Neural cell (in vitro differentiated cells): ENCODE results near the gene ZNF99. TPM values are rescaled to one million over a fixed set of nuclear protein-coding genes. Genes with fewer than 3 reads are reported as not detected.
"Not testable (repeated sequence)": the region's sequence is repeated elsewhere in the genome, so short reads cannot be mapped to it uniquely, and the experiment has no call there.

ENCODE experiments used
- H2AFZ ChIP-seq: fragments of 200-600, 300-800 bp; sonication (generic), shearing (Covaris generic); 2 replicates; pipeline ENCODE4 v1.6.0; 2014; ENCODE audit warnings: low read depth, mild to moderate bottlenecking, antibody characterized with exemption, low read length, moderate library complexity
- H3F3A ChIP-seq: fragments of 200-600 bp; shearing (Covaris generic); 2 replicates; pipeline ENCODE4 v1.6.1; 2016; ENCODE audit warnings: mild to moderate bottlenecking, moderate library complexity, mixed read lengths, antibody characterized with exemption, low read length; ENCODE audit not compliant: insufficient read depth, poor library complexity, severe bottlenecking
- H3K27ac ChIP-seq: fragments of 200-600, 300-800 bp; sonication (generic), shearing (Covaris generic); 2 replicates; pipeline ENCODE4 v1.5.1; 2014; ENCODE audit warnings: mild to moderate bottlenecking, low read length, moderate library complexity
- H3K27me3 ChIP-seq: fragments of 300-800, 200-600 bp; sonication (generic), shearing (Covaris generic); 2 replicates; pipeline ENCODE4 v1.6.0; 2014; ENCODE audit warnings: mild to moderate bottlenecking, low read depth, low read length, moderate library complexity; ENCODE audit not compliant: insufficient read depth
- H3K36me3 ChIP-seq: fragments of 300-800, 200-600 bp; sonication (generic), shearing (Covaris generic); 2 replicates; pipeline ENCODE4 v1.5.1; 2014; ENCODE audit warnings: mild to moderate bottlenecking, antibody characterized with exemption, low read length, moderate library complexity; ENCODE audit not compliant: insufficient read depth
- H3K4me2 ChIP-seq: fragments of 300-800, 200-600 bp; sonication (generic), shearing (Covaris generic); 2 replicates; pipeline ENCODE4 v1.6.0; 2014; ENCODE audit warnings: mild to moderate bottlenecking, low read length
- H3K4me3 ChIP-seq: fragments of 300-800, 200-600 bp; sonication (generic), shearing (Covaris generic); 2 replicates; pipeline ENCODE4 v1.5.1; 2014; ENCODE audit warnings: mild to moderate bottlenecking, low read length, moderate library complexity
- H3K79me2 ChIP-seq: fragments of 200-600 bp; shearing (Covaris generic); replicated peaks from 2 replicates; pipeline ENCODE4 v1.6.0; 2014; ENCODE audit warnings: mild to moderate bottlenecking, low read length, moderate library complexity; ENCODE audit not compliant: insufficient read depth
- H3K9ac ChIP-seq: fragments of 300-800, 200-600 bp; sonication (generic), shearing (Covaris generic); 2 replicates; pipeline ENCODE4 v1.6.1; 2016; ENCODE audit warnings: mild to moderate bottlenecking, low read length, mixed read lengths
- H3K9me2 ChIP-seq: fragments of 200-600 bp; shearing (Covaris generic); 2 replicates; pipeline ENCODE4 v1.6.1; 2016; ENCODE audit warnings: mild to moderate bottlenecking, low read length, mixed read lengths; ENCODE audit not compliant: insufficient read depth
- H3K9me3 ChIP-seq: fragments of 200-600, 300-800 bp; sonication (generic), shearing (Covaris generic); 2 replicates; pipeline ENCODE4 v1.6.1; 2016; ENCODE audit warnings: mild to moderate bottlenecking, mixed run types, low read length, moderate library complexity, mixed read lengths
- H4K20me1 ChIP-seq: fragments of 200-600 bp; shearing (Covaris generic); 2 replicates; pipeline ENCODE4 v1.6.1; 2016; ENCODE audit warnings: mild to moderate bottlenecking, mixed run types; ENCODE audit not compliant: insufficient read depth
- CTCF ChIP-seq: fragments of 450-650 bp; IDR thresholded peaks from 2 replicates; pipeline ENCODE4 v1.5.1; 2014; ENCODE audit warnings: antibody characterized with exemption, mild to moderate bottlenecking, moderate library complexity; ENCODE audit not compliant: poor library complexity, severe bottlenecking
- EP300 ChIP-seq: fragments of 450-650 bp; conservative IDR thresholded peaks from 2 replicates; pipeline ENCODE4 v1.6.1; 2014; ENCODE audit warnings: antibody characterized with exemption, mild to moderate bottlenecking, moderate library complexity; ENCODE audit not compliant: poor library complexity, severe bottlenecking
- EZH2 ChIP-seq: fragments of 200-600, 300-800 bp; shearing (Covaris generic), sonication (generic); IDR thresholded peaks from 2 replicates; pipeline ENCODE4 v1.6.1; 2014; ENCODE audit warnings: antibody characterized with exemption, low read length, borderline replicate concordance, mild to moderate bottlenecking; ENCODE audit not compliant: insufficient read depth, poor library complexity, severe bottlenecking
- MXI1 ChIP-seq: fragments of 450-650 bp; conservative IDR thresholded peaks from 2 replicates; pipeline ENCODE4 v1.6.1; 2014; ENCODE audit warnings: antibody characterized with exemption, mild to moderate bottlenecking; ENCODE audit not compliant: poor library complexity, severe bottlenecking
- POLR2AphosphoS5 ChIP-seq: IDR thresholded peaks from 2 replicates; pipeline ENCODE4 v1.6.1; 2012
- RAD21 ChIP-seq: fragments of 450-650 bp; conservative IDR thresholded peaks from 2 replicates; pipeline ENCODE4 v1.6.1; 2014; ENCODE audit warnings: antibody characterized with exemption, mild to moderate bottlenecking, moderate library complexity
- SMC3 ChIP-seq: fragments of 450-650 bp; conservative IDR thresholded peaks from 2 replicates; pipeline ENCODE4 v1.6.1; 2014; ENCODE audit warnings: antibody characterized with exemption, mild to moderate bottlenecking, moderate library complexity; ENCODE audit not compliant: poor library complexity
- TAF1 ChIP-seq: IDR thresholded peaks from 2 replicates; pipeline ENCODE4 v1.6.1; 2012; ENCODE audit warnings: low read depth
- polyA plus RNA-seq: library from polyadenylated mRNA; depleted of rRNA; stranded (reverse); fragments of >200 nt; gene quantifications from 2 replicates; pipeline ENCODE4 v1.2.3, GENCODE V29; 2014
- TF ChIP-seq, protein P1 (sequence below): IDR thresholded peaks from 2 replicates; pipeline ENCODE4 v1.6.1; 2012; ENCODE audit warnings: borderline replicate concordance

ZNF99 gene
- polyA plus RNA-seq, 1 donor from 2014 or later: not detected

DNA sequence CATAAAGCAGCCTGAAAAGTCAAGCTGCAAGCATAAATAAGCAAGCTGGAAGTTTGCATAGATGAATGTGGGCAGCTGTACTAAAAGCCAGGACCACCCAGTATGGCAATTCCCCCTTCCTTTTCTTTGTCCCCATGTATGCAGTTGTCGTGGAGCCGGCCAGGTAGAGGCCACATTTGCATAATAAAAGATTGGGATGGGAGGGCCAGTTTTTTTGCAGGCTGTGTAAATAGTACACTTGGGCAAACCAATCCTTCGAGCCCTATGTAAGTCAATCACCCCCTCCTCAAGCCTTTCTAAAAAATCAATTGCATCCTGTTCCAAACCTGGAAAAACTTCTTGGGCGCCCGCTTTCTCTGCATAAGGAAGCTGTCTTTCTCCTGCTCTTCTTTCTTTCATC, 13.1 kb upstream of the ZNF99 start:
- Histone ChIP-seq H3K36me3 (no peaks in the 10 kb centered on the region), H3K4me3 (no peak overlapping the region), H3K9me3 (peaks cover 3% of the 10 kb centered on the region), H3K4me2 (no peak overlapping the region), H3K27ac (no peak overlapping the region), H3K27me3 (no peaks in the 10 kb centered on the region), H3K9me2 (no peaks in the 10 kb centered on the region), H3F3A (no peaks in the 10 kb centered on the region), H4K20me1 (no peaks in the 10 kb centered on the region), H3K79me2 (no peaks in the 10 kb centered on the region), H3K9ac (no peak overlapping the region), H2AFZ (no peak overlapping the region)
- TF ChIP-seq EZH2 (no peak), MXI1 (no peak), EP300 (no peak)

GRCh38 chr19:22792863-22793262, 8.9 kb upstream of the ZNF99 start:
- not testable (repeated sequence) for H3K27me3 ChIP-seq, H3F3A ChIP-seq, H3K9ac ChIP-seq, H3K9me2 ChIP-seq, H3K36me3 ChIP-seq, H3K79me2 ChIP-seq, H3K4me2 ChIP-seq, H3K9me3 ChIP-seq, H2AFZ ChIP-seq, H4K20me1 ChIP-seq, H3K4me3 ChIP-seq, H3K27ac ChIP-seq

- Histone ChIP-seq H3F3A (no peaks in the 10 kb centered on the region), H2AFZ (no peak overlapping the region), H4K20me1 (no peaks in the 10 kb centered on the region), H3K27ac (no peak overlapping the region), H3K27me3 (no peaks in the 10 kb centered on the region), H3K4me2 (no peak overlapping the region), H3K36me3 (no peaks in the 10 kb centered on the region), H3K79me2 (no peaks in the 10 kb centered on the region), H3K9me3 (peaks cover 7% of the 10 kb centered on the region), H3K9me2 (no peaks in the 10 kb centered on the region), H3K9ac (no peak overlapping the region), H3K4me3 (no peak overlapping the region)
- TF ChIP-seq RAD21 (no peak), EZH2 (no peak), POLR2AphosphoS5 (no peak), MXI1 (no peak), EP300 (no peak), TAF1 (no peak), CTCF (no peak), SMC3 (no peak)
- TF ChIP-seq, protein P1, sequence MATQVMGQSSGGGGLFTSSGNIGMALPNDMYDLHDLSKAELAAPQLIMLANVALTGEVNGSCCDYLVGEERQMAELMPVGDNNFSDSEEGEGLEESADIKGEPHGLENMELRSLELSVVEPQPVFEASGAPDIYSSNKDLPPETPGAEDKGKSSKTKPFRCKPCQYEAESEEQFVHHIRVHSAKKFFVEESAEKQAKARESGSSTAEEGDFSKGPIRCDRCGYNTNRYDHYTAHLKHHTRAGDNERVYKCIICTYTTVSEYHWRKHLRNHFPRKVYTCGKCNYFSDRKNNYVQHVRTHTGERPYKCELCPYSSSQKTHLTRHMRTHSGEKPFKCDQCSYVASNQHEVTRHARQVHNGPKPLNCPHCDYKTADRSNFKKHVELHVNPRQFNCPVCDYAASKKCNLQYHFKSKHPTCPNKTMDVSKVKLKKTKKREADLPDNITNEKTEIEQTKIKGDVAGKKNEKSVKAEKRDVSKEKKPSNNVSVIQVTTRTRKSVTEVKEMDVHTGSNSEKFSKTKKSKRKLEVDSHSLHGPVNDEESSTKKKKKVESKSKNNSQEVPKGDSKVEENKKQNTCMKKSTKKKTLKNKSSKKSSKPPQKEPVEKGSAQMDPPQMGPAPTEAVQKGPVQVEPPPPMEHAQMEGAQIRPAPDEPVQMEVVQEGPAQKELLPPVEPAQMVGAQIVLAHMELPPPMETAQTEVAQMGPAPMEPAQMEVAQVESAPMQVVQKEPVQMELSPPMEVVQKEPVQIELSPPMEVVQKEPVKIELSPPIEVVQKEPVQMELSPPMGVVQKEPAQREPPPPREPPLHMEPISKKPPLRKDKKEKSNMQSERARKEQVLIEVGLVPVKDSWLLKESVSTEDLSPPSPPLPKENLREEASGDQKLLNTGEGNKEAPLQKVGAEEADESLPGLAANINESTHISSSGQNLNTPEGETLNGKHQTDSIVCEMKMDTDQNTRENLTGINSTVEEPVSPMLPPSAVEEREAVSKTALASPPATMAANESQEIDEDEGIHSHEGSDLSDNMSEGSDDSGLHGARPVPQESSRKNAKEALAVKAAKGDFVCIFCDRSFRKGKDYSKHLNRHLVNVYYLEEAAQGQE: no peak
Observed at GRCh38 chr19:22735911-22736645, 47.9 kb downstream of the ZNF99 start.
